Effector memory CD4-positive, alpha-beta T cell (primary cell): ENCODE measurements around the gene WHAMM.

Experiments used
- DNase-seq, 3 donors: peaks; one replicate each; pipeline ENCODE4 v3.0.0-alpha.2; 2020
- H3K27ac ChIP-seq: 2 replicates; pipeline ENCODE4 v1.7.0; 2013; ENCODE audit warnings: mild to moderate bottlenecking, low read length, moderate library complexity; ENCODE audit not compliant: insufficient read depth, poor library complexity, severe bottlenecking
- H3K27me3 ChIP-seq: replicated peaks from 2 replicates; pipeline ENCODE4 v1.7.0; 2013; ENCODE audit warnings: mild to moderate bottlenecking, low read length; ENCODE audit not compliant: insufficient read depth, control insufficient read depth, poor library complexity, severe bottlenecking
- H3K36me3 ChIP-seq: 2 replicates; pipeline ENCODE4 v1.7.0; 2013; ENCODE audit warnings: mild to moderate bottlenecking, low read length, moderate library complexity; ENCODE audit not compliant: control insufficient read depth, insufficient read depth
- H3K4me1 ChIP-seq: 2 replicates; pipeline ENCODE4 v1.7.0; 2013; ENCODE audit warnings: low read length, mild to moderate bottlenecking; ENCODE audit not compliant: control insufficient read depth, insufficient read depth, poor library complexity, severe bottlenecking
- H3K4me3 ChIP-seq: 2 replicates; pipeline ENCODE4 v1.7.0; 2013; ENCODE audit warnings: low read length, low read depth, mild to moderate bottlenecking; ENCODE audit not compliant: insufficient read depth, poor library complexity, severe bottlenecking
- H3K9me3 ChIP-seq: 2 replicates; pipeline ENCODE4 v1.7.0; 2013; ENCODE audit warnings: mild to moderate bottlenecking, low read length, moderate library complexity; ENCODE audit not compliant: control insufficient read depth

The WHAMM gene

DNA sequence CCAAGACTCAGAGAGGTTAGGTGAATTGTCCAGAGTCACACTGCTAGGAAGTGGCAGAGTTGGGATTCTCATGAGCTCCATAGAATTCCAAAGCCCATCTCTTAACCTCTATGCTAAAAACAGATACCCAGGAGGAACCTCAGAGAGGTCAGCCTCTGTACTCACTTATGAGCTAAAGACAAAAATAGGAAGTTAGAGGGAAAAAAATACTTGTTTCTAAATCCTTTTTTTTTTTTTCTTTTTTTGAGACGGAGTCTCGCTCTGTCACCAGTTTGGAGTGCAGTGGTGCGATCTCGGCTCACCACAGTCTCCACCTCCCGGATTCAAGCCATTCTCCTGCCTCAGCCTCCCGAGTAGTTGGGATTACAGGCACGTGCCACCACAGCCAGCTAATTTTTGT is 34.9 kb upstream of the WHAMM start:
- Histone ChIP-seq H3K9me3 (no peaks in the 10 kb centered on the region), H3K4me3 (no peak overlapping the region), H3K36me3 (no peaks in the 10 kb centered on the region), H3K4me1 (no peaks in the 10 kb centered on the region), H3K27ac (no peak overlapping the region), H3K27me3 (no peaks in the 10 kb centered on the region)
- no peak for DNase-seq

DNA sequence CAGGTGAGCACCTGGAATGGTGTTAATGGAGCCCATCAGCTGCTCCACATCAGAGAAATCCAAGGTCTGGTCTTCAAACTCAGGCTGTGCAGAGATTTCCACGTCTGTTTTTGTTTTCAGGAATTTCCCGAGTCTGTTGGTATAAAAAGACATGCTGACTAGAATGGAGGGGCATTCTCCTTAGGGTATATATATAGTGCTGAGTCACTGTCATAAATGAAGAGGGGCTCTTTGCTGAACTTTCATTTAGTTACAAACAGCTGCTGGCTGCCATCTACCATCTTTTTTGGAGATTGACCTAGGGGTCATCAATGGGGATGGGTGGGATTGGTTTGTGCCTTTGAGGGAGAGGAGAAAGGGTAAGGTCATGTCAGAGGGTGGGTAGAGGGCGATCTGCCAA is 30.7 kb upstream of the WHAMM start:
- H3K9me3 ChIP-seq = no peaks in the 10 kb centered on the region
- H3K27ac ChIP-seq = no peak overlapping the region
- no peaks in the 10 kb centered on the region for H3K36me3 ChIP-seq
- no peaks in the 10 kb centered on the region for H3K4me1 ChIP-seq
- H3K4me3 ChIP-seq = no peak overlapping the region
- no peaks in the 10 kb centered on the region for H3K27me3 ChIP-seq
- DNase-seq = no peak

DNA sequence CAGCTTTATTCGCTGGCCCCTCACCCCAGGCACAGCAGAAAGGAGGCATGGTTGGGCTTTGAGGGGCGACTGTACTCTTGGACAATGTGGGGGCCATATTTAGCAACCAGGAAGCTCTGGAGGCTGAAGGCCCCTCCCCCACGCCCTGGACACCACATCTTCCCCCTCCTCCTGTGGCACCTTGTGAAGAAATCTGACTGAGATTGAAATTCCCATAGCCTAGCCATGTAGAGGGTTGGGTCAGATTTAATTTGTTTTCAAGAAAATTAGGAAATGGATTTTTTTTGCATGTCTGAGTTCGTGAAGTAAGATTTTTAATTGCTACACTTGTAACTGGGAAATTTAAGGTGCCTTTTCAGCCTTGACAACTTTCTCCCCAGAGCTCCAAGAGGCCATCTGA is 28.1 kb upstream of the WHAMM start:
- Histone ChIP-seq H3K27me3 (no peaks in the 10 kb centered on the region), H3K36me3 (no peaks in the 10 kb centered on the region), H3K4me3 (no peak overlapping the region), H3K4me1 (no peaks in the 10 kb centered on the region), H3K9me3 (no peaks in the 10 kb centered on the region), H3K27ac (no peak overlapping the region)
- no peak for DNase-seq

DNA sequence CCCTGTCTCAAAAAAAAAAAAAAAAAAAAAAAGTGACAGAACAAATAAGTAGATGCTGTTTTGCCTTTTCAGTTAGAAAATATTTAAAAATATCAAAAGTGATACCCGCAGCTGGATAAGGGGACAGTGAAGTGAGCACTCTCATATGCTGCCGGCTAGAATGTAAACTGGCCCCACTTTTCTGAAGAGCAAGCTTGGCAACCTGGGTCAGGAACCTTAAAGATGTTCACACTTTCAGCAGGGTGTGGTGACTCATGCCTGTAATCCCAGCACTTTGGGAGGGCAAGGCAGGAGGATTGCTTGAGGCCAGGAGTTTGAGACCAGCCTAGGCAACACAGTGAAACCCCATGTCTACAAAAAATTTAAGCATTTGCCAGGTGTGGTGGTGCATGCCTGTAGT is 20.9 kb upstream of the WHAMM start:
- Histone ChIP-seq H3K4me3 (no peak overlapping the region), H3K36me3 (no peaks in the 10 kb centered on the region), H3K27ac (no peak overlapping the region), H3K4me1 (no peaks in the 10 kb centered on the region), H3K27me3 (no peaks in the 10 kb centered on the region), H3K9me3 (no peaks in the 10 kb centered on the region)
- DNase-seq = no peak

DNA sequence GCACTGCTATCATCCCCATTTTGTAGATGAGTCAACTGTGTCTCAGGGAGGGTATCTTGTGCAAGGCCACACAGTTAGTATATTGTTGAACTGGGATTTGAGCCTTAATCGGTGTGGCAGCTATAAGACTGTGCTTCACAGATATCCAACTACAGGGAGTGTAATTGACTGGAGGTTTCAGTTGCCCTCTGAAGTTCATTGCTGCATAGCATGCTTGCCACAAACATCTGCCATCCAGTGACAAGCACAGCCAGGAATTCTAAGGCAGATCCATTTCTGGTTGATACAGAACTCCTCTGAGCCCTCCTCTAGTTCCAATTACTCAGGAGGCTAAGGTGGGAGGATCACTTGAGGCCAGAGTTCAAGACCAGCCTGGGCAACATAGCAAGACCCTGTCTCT is 19.9 kb upstream of the WHAMM start:
- H3K36me3 ChIP-seq = no peaks in the 10 kb centered on the region
- no peaks in the 10 kb centered on the region for H3K27me3 ChIP-seq
- H3K4me1 ChIP-seq = no peaks in the 10 kb centered on the region
- no peaks in the 10 kb centered on the region for H3K9me3 ChIP-seq
- no peak overlapping the region for H3K27ac ChIP-seq
- no peak for DNase-seq
- H3K4me3 ChIP-seq = no peak overlapping the region

DNA sequence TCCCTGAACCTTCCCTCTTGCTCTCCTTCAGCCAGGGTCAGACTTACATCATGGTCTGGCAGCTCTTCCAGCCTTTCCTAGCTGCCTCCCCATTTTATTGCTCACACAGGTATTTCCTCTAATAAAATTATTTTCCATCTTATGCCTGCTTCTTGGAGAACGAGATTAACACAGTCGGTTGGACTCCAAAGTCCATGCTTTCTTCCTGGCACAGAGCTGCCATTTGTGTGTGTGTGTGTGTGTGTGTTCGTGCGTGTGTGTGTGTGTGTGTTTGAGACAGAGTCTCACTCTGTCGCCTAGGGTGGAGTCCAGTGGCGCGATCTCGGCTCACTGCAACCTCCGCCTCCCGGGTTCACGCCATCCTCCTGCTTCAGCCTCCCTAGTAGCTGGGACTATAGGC is 19.1 kb upstream of the WHAMM start:
- Histone ChIP-seq H3K27me3 (no peaks in the 10 kb centered on the region), H3K4me3 (no peak overlapping the region), H3K4me1 (no peaks in the 10 kb centered on the region), H3K9me3 (no peaks in the 10 kb centered on the region), H3K36me3 (no peaks in the 10 kb centered on the region), H3K27ac (no peak overlapping the region)
- DNase-seq = no peak

DNA sequence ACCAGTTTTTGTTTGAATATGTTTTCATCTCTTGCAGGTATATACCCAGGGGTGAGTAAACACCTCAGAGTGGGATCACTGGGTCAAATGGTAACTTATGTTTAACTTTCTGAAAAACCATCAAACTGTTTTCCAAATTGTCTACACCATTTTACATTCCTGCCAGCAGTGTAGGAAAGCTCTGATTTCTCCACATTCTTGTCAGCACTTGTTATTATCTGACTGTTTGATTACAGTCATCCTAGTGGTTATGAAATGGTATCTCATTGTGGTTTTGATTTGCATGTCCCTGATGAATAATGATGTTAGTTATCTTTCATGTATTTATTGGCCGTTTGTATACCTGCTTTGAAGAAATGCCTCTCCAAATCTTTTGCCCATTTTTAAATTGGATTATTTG is 17.4 kb upstream of the WHAMM start:
- DNase-seq = no peak
- H3K36me3 ChIP-seq = no peaks in the 10 kb centered on the region

DNA sequence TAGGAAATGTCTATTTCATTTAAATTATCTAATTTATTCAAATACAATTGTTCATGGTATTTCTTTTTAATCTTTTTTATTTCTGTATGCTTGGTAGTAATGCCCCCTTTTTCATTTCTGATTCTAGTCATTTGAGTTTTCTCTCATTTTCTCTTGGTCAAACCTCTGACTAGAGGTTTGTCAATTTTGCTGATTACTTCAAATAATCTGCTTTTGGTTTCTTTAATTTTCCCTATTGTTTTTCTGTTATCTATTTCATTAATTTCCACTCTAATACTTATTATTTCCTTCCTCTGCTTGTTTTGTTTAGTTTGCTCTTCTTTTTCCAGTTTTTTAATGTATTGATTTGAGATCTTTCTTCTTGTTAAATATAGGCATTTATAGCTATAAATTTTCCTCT is 15.7 kb upstream of the WHAMM start:
- H3K9me3 ChIP-seq = no peaks in the 10 kb centered on the region
- no peak overlapping the region for H3K4me3 ChIP-seq
- H3K27ac ChIP-seq = no peak overlapping the region
- no peaks in the 10 kb centered on the region for H3K27me3 ChIP-seq
- H3K4me1 ChIP-seq = no peaks in the 10 kb centered on the region
- no peak for DNase-seq
- no peaks in the 10 kb centered on the region for H3K36me3 ChIP-seq

More for the DNA sequence above, 17.4 kb upstream of the WHAMM start:
- H3K27ac ChIP-seq = no peak overlapping the region
- no peaks in the 10 kb centered on the region for H3K9me3 ChIP-seq
- no peaks in the 10 kb centered on the region for H3K27me3 ChIP-seq
- H3K4me1 ChIP-seq = no peaks in the 10 kb centered on the region
- no peak overlapping the region for H3K4me3 ChIP-seq

DNA sequence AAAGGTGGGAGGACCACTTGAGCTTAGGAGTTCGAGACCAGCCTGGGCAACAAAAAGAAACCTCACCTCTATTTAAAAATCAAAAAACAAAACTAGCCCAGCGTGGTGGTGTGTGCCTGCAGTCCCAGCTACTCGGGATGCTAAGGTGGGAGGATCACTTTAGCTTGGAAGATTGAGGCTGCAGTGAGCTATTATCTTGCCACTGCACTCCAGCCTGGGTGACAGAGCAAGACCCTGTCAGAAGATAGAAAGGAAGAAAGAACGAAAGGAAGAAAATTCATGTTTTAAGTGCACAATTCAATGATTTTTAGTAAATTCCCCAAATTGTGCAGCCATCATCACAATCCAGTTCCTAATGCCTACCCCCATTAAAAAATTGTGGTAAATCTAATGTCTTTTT is 11.3 kb upstream of the WHAMM start:
- no peak for DNase-seq
- H3K27ac ChIP-seq = no peak overlapping the region
- H3K27me3 ChIP-seq = peaks cover 9% of the 10 kb centered on the region
- no peaks in the 10 kb centered on the region for H3K36me3 ChIP-seq
- H3K4me1 ChIP-seq = no peaks in the 10 kb centered on the region
- H3K9me3 ChIP-seq = no peaks in the 10 kb centered on the region
- H3K4me3 ChIP-seq = no peak overlapping the region

DNA sequence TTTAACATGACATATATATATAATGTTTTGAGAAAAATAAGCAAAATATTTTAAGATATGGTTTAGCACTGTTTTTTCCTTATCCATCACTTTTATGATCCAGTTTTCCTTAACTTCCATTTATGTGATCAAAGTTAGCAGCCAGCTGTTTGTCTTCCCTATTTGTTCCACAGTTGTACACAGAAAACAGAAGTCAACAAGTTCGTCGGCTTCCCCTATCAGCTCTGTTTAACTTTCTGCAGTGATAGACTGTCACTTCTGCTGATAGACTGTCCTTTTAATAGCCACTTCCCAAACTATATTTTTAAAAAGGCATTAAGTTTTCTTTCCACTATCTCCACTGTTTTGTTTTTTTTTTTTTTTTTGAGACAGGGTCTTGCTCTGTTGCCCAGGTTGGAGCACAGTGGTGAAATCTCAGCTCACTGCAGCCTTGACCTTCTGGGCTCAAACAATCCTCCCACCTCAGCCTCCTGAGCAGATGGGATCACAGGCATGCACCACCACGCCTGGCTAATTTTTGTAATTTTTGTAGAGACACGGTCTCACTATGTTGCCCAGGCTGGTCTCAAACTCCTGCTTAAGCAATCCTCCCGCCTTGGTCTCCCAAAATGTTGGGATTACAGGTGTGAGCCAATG is 10.8 kb upstream of the WHAMM start:
- Histone ChIP-seq H3K4me3 (no peak overlapping the region), H3K4me1 (no peaks in the 10 kb centered on the region), H3K27me3 (peaks cover 9% of the 10 kb centered on the region), H3K36me3 (no peaks in the 10 kb centered on the region), H3K27ac (no peak overlapping the region), H3K9me3 (no peaks in the 10 kb centered on the region)
- no peak for DNase-seq
